K562 (cell line): ENCODE measurements around the gene TMEM39B. TPM values are rescaled to one million over a fixed set of nuclear protein-coding genes. Genes with fewer than 3 reads are reported as not detected.

Experiments
- ATAC-seq: fragments of 200-7000 bp; cut with Tn5 transposase; 3 replicates; pipeline ENCODE4 v1.9.1; 2020; ENCODE audit warnings: moderate library complexity
- BruUV-seq: library from RNA; stranded (reverse); fragments of 400-500 nt; replicated peaks from 2 replicates; lab custom pipeline; 2021; lab: Mats Ljungman, UMichigan
- CTCF ChIA-PET: fragments of 300-600 bp; formaldehyde crosslinking; extraction: SDS; loops from one replicate; lab custom pipeline; 2021; ENCODE audit warnings: low intra/inter-chr PET ratio; lab: Yijun Ruan, JAX
- POLR2A ChIA-PET: fragments of 300-600, 350-650 bp; sonication (Branson Sonifier 250); formaldehyde crosslinking; extraction: SDS; loops from one replicate; lab custom pipeline; 2021; ENCODE audit warnings: antibody characterized with exemption, inconsistent platforms; lab: Yijun Ruan, JAX
- DNase-seq, 4 experiments: peaks; one replicate each; pipeline versions ENCODE4 v3.0.0 to v3.0.0-alpha.2; 2011 to 2018; ENCODE audit warnings: low spot score in 3 of 4, mixed read lengths in 3 of 4; ENCODE audit errors: extremely low read depth in 1 of 4
- FAIRE-seq: peaks from 2 replicates; lab custom pipeline; 2011; peaks lifted over from hg19 to GRCh38; lab: Jason Lieb, UNC
- H2AFZ ChIP-seq: 2 replicates; pipeline ENCODE4 v1.6.0; 2011; ENCODE audit warnings: low read depth, low read length, control low read depth, inconsistent platforms
- H3K27ac ChIP-seq: fragments of 200-600 bp; 3 replicates; pipeline ENCODE4 v1.8.0; 2011; ENCODE audit warnings: low read depth, mild to moderate bottlenecking, control low read depth, inconsistent platforms, low read length, moderate library complexity, mixed read lengths; ENCODE audit errors: extremely low read depth
- H3K27me3 ChIP-seq, 2 experiments: fragments of 300-600 bp in 1 of 2; 2 replicates in 1 of 2; 3 replicates in 1 of 2; pipeline versions ENCODE4 v1.6.0 to v1.8.0; 2011; ENCODE audit warnings: inconsistent platforms in 2 of 2, low read length in 2 of 2, mild to moderate bottlenecking in 1 of 2, mixed read lengths in 1 of 2, moderate library complexity in 1 of 2; ENCODE audit not compliant: control insufficient read depth in 2 of 2, insufficient read depth in 2 of 2
- H3K36me3 ChIP-seq: fragments of 300-600 bp; 3 replicates; pipeline ENCODE4 v1.8.0; 2011; ENCODE audit warnings: mild to moderate bottlenecking, low read length, inconsistent platforms; ENCODE audit not compliant: control insufficient read depth, insufficient read depth
- H3K4me1 ChIP-seq, 2 experiments: fragments of 200-600 bp in 1 of 2; replicated peaks in 1 of 2; 2 replicates in 1 of 2; 3 replicates in 1 of 2; pipeline versions ENCODE4 v1.5.1 to v1.8.0; 2011; ENCODE audit warnings: inconsistent platforms in 2 of 2, low read length in 2 of 2, mild to moderate bottlenecking in 1 of 2, mixed read lengths in 1 of 2, moderate library complexity in 1 of 2; ENCODE audit not compliant: control insufficient read depth in 2 of 2, insufficient read depth in 2 of 2
- H3K4me2 ChIP-seq: 2 replicates; pipeline ENCODE4 v1.6.1; 2011; ENCODE audit warnings: low read length, control low read depth, inconsistent platforms, mixed read lengths; ENCODE audit not compliant: insufficient read depth
- H3K4me3 ChIP-seq: fragments of 200-600 bp; sonication (generic), shearing (Covaris generic); 2 replicates; pipeline ENCODE4 v1.5.1; 2016; ENCODE audit warnings: control low read depth, inconsistent platforms
- H3K79me2 ChIP-seq: fragments of 200-600 bp; 3 replicates; pipeline ENCODE4 v1.8.0; 2011; ENCODE audit warnings: low read length, inconsistent platforms; ENCODE audit not compliant: control insufficient read depth, insufficient read depth
- H3K9ac ChIP-seq, 2 experiments: 2 replicates each; pipeline versions ENCODE4 v1.6.0 to v1.6.1; 2011; ENCODE audit warnings: low read depth in 2 of 2, low read length in 2 of 2, control low read depth in 1 of 2, inconsistent platforms in 1 of 2, mild to moderate bottlenecking in 1 of 2, mixed read lengths in 1 of 2; ENCODE audit not compliant: insufficient read depth in 1 of 2
- H3K9me1 ChIP-seq: one replicate; pipeline ENCODE4 v1.6.0; 2011; ENCODE audit warnings: inconsistent platforms, mild to moderate bottlenecking, low read length, moderate library complexity; ENCODE audit not compliant: control insufficient read depth, insufficient read depth
- H3K9me3 ChIP-seq: replicated peaks from 2 replicates; pipeline ENCODE4 v1.5.1; 2011; ENCODE audit warnings: low read depth, low read length, inconsistent platforms; ENCODE audit not compliant: control insufficient read depth, insufficient read depth
- H4K20me1 ChIP-seq: replicated peaks from 2 replicates; pipeline ENCODE4 v1.6.1; 2011; ENCODE audit warnings: low read length, inconsistent platforms, mixed read lengths; ENCODE audit not compliant: control insufficient read depth, insufficient read depth
- ATF1 ChIP-seq, 2 experiments: fragments of 450-650 bp in 1 of 2; IDR thresholded peaks; 2 replicates each; pipeline ENCODE4 v1.6.1; 2016; ENCODE audit warnings: missing compliant biosample characterization in 1 of 2, missing genetic modification characterization in 1 of 2
- CC2D1A ChIP-seq: fragments of 450-650 bp; IDR thresholded peaks from 2 replicates; pipeline ENCODE4 v1.6.1; 2017; ENCODE audit warnings: mild to moderate bottlenecking
- CTBP1 ChIP-seq: fragments of 450-650 bp; IDR thresholded peaks from 2 replicates; pipeline ENCODE4 v1.6.1; 2016; ENCODE audit warnings: borderline replicate concordance
- CTCF ChIP-seq, 3 experiments: IDR thresholded peaks in 2 of 3; conservative IDR thresholded peaks in 1 of 3; 2 replicates each; pipeline ENCODE4 v1.5.1; 2011 to 2012; ENCODE audit warnings: low read length in 3 of 3, mild to moderate bottlenecking in 3 of 3, control low read depth in 2 of 3, improper control_type of control experiment in 1 of 3, inconsistent platforms in 1 of 3, low read depth in 1 of 3, mixed read lengths in 1 of 3, moderate library complexity in 1 of 3; ENCODE audit not compliant: insufficient read depth in 2 of 3
- ELF1 ChIP-seq: fragments of 200-800 bp; sonication (Bioruptor generic); IDR thresholded peaks from 2 replicates; pipeline ENCODE4 v1.6.1; 2016; ENCODE audit warnings: missing genetic modification characterization, missing compliant biosample characterization
- GABPB1 ChIP-seq: sonication (generic); formaldehyde crosslinking; IDR thresholded peaks from 2 replicates; pipeline ENCODE4 v1.8.0; 2022; ENCODE audit warnings: mild to moderate bottlenecking, missing genetic modification reagents
- MAZ ChIP-seq, 2 experiments: fragments of 450-650 bp in 1 of 2; sonication (generic) in 1 of 2; formaldehyde crosslinking; IDR thresholded peaks in 1 of 2; conservative IDR thresholded peaks in 1 of 2; 2 replicates each; pipeline versions ENCODE4 v1.4.0 to v1.5.0; 2020; ENCODE audit warnings: mild to moderate bottlenecking in 1 of 2, missing genetic modification reagents in 1 of 2
- MECOM ChIP-seq: fragments of 250-450 bp; sonication (Bioruptor Pico); IDR thresholded peaks from 2 replicates; pipeline ENCODE4 v1.8.0; 2022; ENCODE audit warnings: inconsistent platforms
- PHF21A ChIP-seq: fragments of 450-650 bp; IDR thresholded peaks from 2 replicates; pipeline ENCODE4 v1.6.1; 2017; ENCODE audit warnings: low read depth, borderline replicate concordance
- POLR2A ChIP-seq: fragments of 450-650 bp; conservative IDR thresholded peaks from 2 replicates; pipeline ENCODE4 v1.6.1; 2016
- POLR2AphosphoS2 ChIP-seq: IDR thresholded peaks from 2 replicates; pipeline ENCODE4 v1.6.1; 2012; ENCODE audit warnings: low read length, improper control_type of control experiment
- RAD21 ChIP-seq, 2 experiments: fragments of 250-450 bp in 1 of 2; fragments of 450-650 bp in 1 of 2; sonication (Bioruptor Pico) in 1 of 2; formaldehyde crosslinking in 1 of 2; IDR thresholded peaks in 1 of 2; conservative IDR thresholded peaks in 1 of 2; 2 replicates each; pipeline versions ENCODE4 v1.4.0 to v1.8.0; 2020 to 2022; ENCODE audit warnings: mild to moderate bottlenecking in 2 of 2, moderate library complexity in 1 of 2
- RB1 ChIP-seq: fragments of 450-650 bp; IDR thresholded peaks from 2 replicates; pipeline ENCODE4 v1.6.1; 2017; ENCODE audit warnings: low read depth, mild to moderate bottlenecking
- SLC30A9 ChIP-seq: fragments of 250-450 bp; sonication (Bioruptor Pico); IDR thresholded peaks from 2 replicates; pipeline ENCODE4 v1.8.0; 2022; ENCODE audit warnings: mild to moderate bottlenecking, moderate library complexity
- SMC3 ChIP-seq: conservative IDR thresholded peaks from 2 replicates; pipeline ENCODE4 v1.6.1; 2011; ENCODE audit warnings: low read depth, low read length, improper control_type of control experiment; ENCODE audit not compliant: insufficient read depth
- SRF ChIP-seq, 2 experiments: fragments of 250-450, 450-650 bp in 1 of 2; sonication (Bioruptor Pico) in 1 of 2; sonication (generic) in 1 of 2; formaldehyde crosslinking; IDR thresholded peaks; 2 replicates each; pipeline versions ENCODE4 v1.5.0 to v1.5.1; 2020 to 2022; ENCODE audit warnings: mild to moderate bottlenecking in 1 of 2, missing genetic modification reagents in 1 of 2
- STAT5A ChIP-seq: IDR thresholded peaks from 2 replicates; pipeline ENCODE4 v1.6.1; 2012; ENCODE audit warnings: low read length, inconsistent platforms, borderline replicate concordance
- VEZF1 ChIP-seq: fragments of 200-800 bp; sonication (Bioruptor generic); IDR thresholded peaks from 2 replicates; pipeline ENCODE4 v1.6.1; 2017; ENCODE audit warnings: missing genetic modification characterization, missing compliant biosample characterization
- ZNF551 ChIP-seq: fragments of 250-450 bp; sonication (Bioruptor Pico); IDR thresholded peaks from 2 replicates; pipeline ENCODE4 v1.5.0; 2021; ENCODE audit warnings: mild to moderate bottlenecking, moderate library complexity
- ZNF644 ChIP-seq: fragments of 200-800 bp; sonication (Bioruptor generic); IDR thresholded peaks from 2 replicates; pipeline ENCODE4 v1.6.1; 2016; ENCODE audit warnings: low read depth, missing genetic modification characterization, missing compliant biosample characterization
- WGBS: fragments of 100-300 bp; shearing (Covaris generic); methylation state at CpG from one replicate; pipeline ENCODE4 v1.1.6; 2016; ENCODE audit warnings: low coverage, mixed read lengths; ENCODE audit not compliant: insufficient coverage; ENCODE audit errors: missing lambda C conversion rate; 5-methylcytosine and 5-hydroxymethylcytosine counted together
- in situ Hi-C: fragments of 300-500 bp; cut with MboI; formaldehyde crosslinking; loops from 4 replicates; pipeline ENCODE4 v1.15.0; 2018; ENCODE audit warnings: inconsistent platforms, mixed read lengths
- intact Hi-C: fragments of 100-400 bp; cut with micrococcal nuclease; formaldehyde crosslinking; loops from 2 replicates; pipeline ENCODE4 v1.14.2; 2022
- polyA plus RNA-seq, 8 experiments: library from polyadenylated mRNA; depleted of rRNA in 4 of 8; stranded (reverse) in 5 of 8; unstranded in 3 of 8; fragments of >200 nt; fragmentation: Nextera tagmentation in 2 of 8; fragmentation: Illumina TruSeq in 1 of 8; extraction: Ambion mirVana in 2 of 8; extraction: Trizol in 1 of 8; gene quantifications; 2 replicates each; pipeline versions ENCODE4 v1.2.1 to v1.2.3, GENCODE V29; 2011 to 2014; ENCODE audit warnings: inconsistent platforms in 1 of 8, missing spikeins in 1 of 8
- total RNA-seq, 7 experiments: library from RNA; depleted of rRNA in 6 of 7; stranded (reverse); fragments of >200 nt in 6 of 7; fragmentation: Illumina TruSeq in 2 of 7; extraction: Trizol in 2 of 7; gene quantifications; 2 replicates each; pipeline versions ENCODE4 v1.2.1 to v1.2.3, GENCODE V29; 2011 to 2021; ENCODE audit warnings: low replicate concordance in 1 of 7

TMEM39B gene
- total and polyA plus RNA-seq, 9 of the 15 experiments (the other 6 are each of a cell fraction or from before 2014, with no cell fraction given), result 0.92 to 28.5 (median 9.7) TPM

GRCh38 chr1:32063261-32063681 lies 9.5 kb upstream of the TMEM39B start:
- Histone ChIP-seq H2AFZ (no peak overlapping the region), H3K9ac (no peak overlapping the region; a peak in 1 of 4 replicates), H3K4me3 (no peak overlapping the region), H3K36me3 (peaks cover 47% of the 10 kb centered on the region), H3K79me2 (no peaks in the 10 kb centered on the region), H3K4me1 (peaks cover 15 to 27% of the 10 kb centered on the region in 2 experiments), H3K27me3 (no peaks in the 10 kb centered on the region), H3K9me1 (no peaks in the 10 kb centered on the region), H4K20me1 (0 out of 2 replicates have a peak, but pooled peaks cover 6% of the 10 kb centered on the region), H3K9me3 (no peaks in the 10 kb centered on the region), H3K27ac (no peak overlapping the region), H3K4me2 (no peak overlapping the region)
- ATAC-seq (peak; percentile 72), FAIRE-seq (peak; percentile 46), DNase-seq (peak; percentile 40 to 63 (median 55))
- WGBS, result 26% methylated on average over 1 of the region's 1 CpG
- CTCF ChIA-PET, result interaction anchor here (0.6 to 1.6 kb wide), 9 partner anchors 46 to 301 kb away, joined by 3 to 6 read pairs (median 4); partner anchors contain the start of genes PTP4A2 and SPOCD1
- POLR2A ChIA-PET, result interaction anchor here (0.5 to 3.6 kb wide), 8 partner anchors 9 to 386 kb away, joined by 3 to 17 read pairs (median 6); partner anchors contain the start of gene TMEM39B
- BruUV-seq, result no TSS peak
- in situ Hi-C loops, result loop anchor here (5.0 to 10.0 kb wide), 2 partner anchors 91 to 238 kb away; no protein-coding TSS in a partner anchor
- intact Hi-C loops, result loop anchor here (1.0 to 10.0 kb wide), 4 partner anchors 86 to 352 kb away; partner anchors contain the start of gene SPOCD1
- TF ChIP-seq SLC30A9, result no peak
- TF ChIP-seq MAZ (CRISPR knock-in tag; conservative IDR thresholded peaks at IDR 0.05 in 1 of 2, IDR thresholded peaks at IDR 0.05 in 1 of 2), result no peak
- peak; percentile 16; the same call in 1 of the 2 replicates for TF ChIP-seq VEZF1
- no peak for TF ChIP-seq ZNF644
- 0 out of 2 replicates have a peak, but pooled peaks have one; percentile 54 for TF ChIP-seq POLR2A
- peak; percentile 30; the same call in 1 of the 2 replicates for TF ChIP-seq RB1
- peak; percentile 79 to 86 for TF ChIP-seq RAD21 (CRISPR knock-in tag; conservative IDR thresholded peaks at IDR 0.05 in 1 of 2, IDR thresholded peaks at IDR 0.05 in 1 of 2)
- TF ChIP-seq POLR2AphosphoS2, result 0 out of 2 replicates have a peak, but pooled peaks have one; percentile 11
- TF ChIP-seq ATF1 (CRISPR knock-in tag; IDR thresholded peaks at IDR 0.05), result no peak
- no peak for TF ChIP-seq ATF1 (tag; IDR thresholded peaks at IDR 0.05)
- peak; percentile 35; the same call in 1 of the 2 replicates for TF ChIP-seq GABPB1 (CRISPR knock-in tag)
- TF ChIP-seq PHF21A, result 0 out of 2 replicates have a peak, but pooled peaks have one; percentile 28
- peak; percentile 77 for TF ChIP-seq SMC3
- TF ChIP-seq CC2D1A, result 0 out of 2 replicates have a peak, but pooled peaks have one; percentile 14
- TF ChIP-seq ZNF551 (CRISPR knock-in tag), result no peak
- TF ChIP-seq STAT5A, result peak; percentile 11; the same call in 1 of the 2 replicates
- TF ChIP-seq ELF1 (tag), result no peak
- peak; percentile 60 to 88 (median 76); a peak in 5 of 6 replicates for TF ChIP-seq CTCF (IDR thresholded peaks at IDR 0.05 in 2 of 3, conservative IDR thresholded peaks at IDR 0.05 in 1 of 3; ENCODE audit: insufficient read depth in 2 of 3, low read depth in 1 of 3, low read length in 3 of 3)
- TF ChIP-seq MECOM (CRISPR knock-in tag), result no peak
- peak in 1 of 2 experiments; percentile 47; a peak in 1 of 4 replicates for TF ChIP-seq SRF (CRISPR knock-in tag; IDR thresholded peaks at IDR 0.05)
- peak; percentile 37; the same call in 1 of the 2 replicates for TF ChIP-seq CTBP1
